H1 (cell line): ENCODE measurements around the gene KLHL14. TPM values are rescaled to one million over a fixed set of nuclear protein-coding genes. Genes with fewer than 3 reads are reported as not detected.
A peak's percentile ranks its signal among the peaks of the same experiment; 100 is the strongest.

Experiments used
- CTCF ChIA-PET: fragments of 300-600 bp; sonication (Branson Sonifier 250); formaldehyde crosslinking; loops from one replicate; lab custom pipeline; 2021; ENCODE audit not compliant: partially characterized antibody; lab: Charles Lee
- POLR2A ChIA-PET: fragments of 300-600 bp; sonication (Branson Sonifier 250); formaldehyde crosslinking; loops from one replicate; lab custom pipeline; 2021; ENCODE audit warnings: inconsistent platforms; ENCODE audit not compliant: partially characterized antibody; lab: Charles Lee
- DNase-seq, 2 experiments: peaks; one replicate each; pipeline versions ENCODE4 v3.0.0 to v3.0.0-alpha.2; 2010 to 2022; ENCODE audit warnings: low spot score in 2 of 2, low read depth in 1 of 2, mixed read lengths in 1 of 2
- FAIRE-seq: peaks from 2 replicates; lab custom pipeline; 2011; peaks lifted over from hg19 to GRCh38; lab: Jason Lieb, UNC
- H2AFZ ChIP-seq: 2 replicates; pipeline ENCODE4 v1.8.1; 2012; ENCODE audit warnings: low read length, inconsistent platforms
- H2AK5ac ChIP-seq: 2 replicates; pipeline ENCODE4 v1.6.1; 2013; ENCODE audit warnings: low read depth, low read length
- H2BK120ac ChIP-seq: replicated peaks from 2 replicates; pipeline ENCODE3; 2013; ENCODE audit warnings: low read depth, low read length, inconsistent platforms
- H2BK12ac ChIP-seq: 2 replicates; pipeline ENCODE4 v1.6.1; 2013; ENCODE audit warnings: low read depth, low read length
- H2BK15ac ChIP-seq: 2 replicates; pipeline ENCODE4 v1.6.1; 2013; ENCODE audit warnings: low read length
- H2BK20ac ChIP-seq: 2 replicates; pipeline ENCODE4 v1.6.1; 2013; ENCODE audit warnings: low read length
- H2BK5ac ChIP-seq: 2 replicates; pipeline ENCODE4 v1.6.1; 2013; ENCODE audit warnings: low read depth, low read length
- H3K14ac ChIP-seq: 2 replicates; pipeline ENCODE4 v1.6.1; 2013; ENCODE audit warnings: inconsistent platforms; ENCODE audit not compliant: insufficient read length
- H3K18ac ChIP-seq: 2 replicates; pipeline ENCODE4 v1.6.1; 2013; ENCODE audit warnings: low read length; ENCODE audit errors: extremely low read depth
- H3K23ac ChIP-seq: 2 replicates; pipeline ENCODE4 v1.6.1; 2013; ENCODE audit warnings: inconsistent platforms; ENCODE audit not compliant: insufficient read length
- H3K23me2 ChIP-seq: 2 replicates; pipeline ENCODE4 v1.6.1; 2013; ENCODE audit warnings: low read depth, low read length
- H3K27ac ChIP-seq: 2 replicates; pipeline ENCODE4 v1.6.1; 2011; ENCODE audit warnings: low read depth, low read length, inconsistent platforms
- H3K27me3 ChIP-seq, 4 experiments: replicated peaks in 1 of 4; 1 replicate in 1 of 4; 2 replicates in 3 of 4; pipeline versions ENCODE4 v1.6.1 to v1.8.1; 2011 to 2013; ENCODE audit warnings: low read length in 3 of 4, mild to moderate bottlenecking in 3 of 4, inconsistent platforms in 2 of 4, mixed read lengths in 2 of 4, moderate library complexity in 1 of 4; ENCODE audit not compliant: control insufficient read depth in 3 of 4, insufficient read depth in 3 of 4; ENCODE audit errors: extremely low read depth in 1 of 4
- H3K36me3 ChIP-seq, 4 experiments: 2 replicates each; pipeline versions ENCODE4 v1.6.1 to v1.8.1; 2011 to 2013; ENCODE audit warnings: mild to moderate bottlenecking in 4 of 4, low read length in 3 of 4, moderate library complexity in 2 of 4, control low read depth in 1 of 4, inconsistent platforms in 1 of 4; ENCODE audit not compliant: insufficient read depth in 4 of 4, control insufficient read depth in 2 of 4
- H3K4ac ChIP-seq: replicated peaks from 2 replicates; pipeline ENCODE3; 2013; ENCODE audit warnings: low read length, low read depth, mixed read lengths, inconsistent platforms; ENCODE audit not compliant: insufficient read length
- H3K4me1 ChIP-seq, 4 experiments: replicated peaks in 1 of 4; 1 replicate in 1 of 4; 2 replicates in 3 of 4; pipeline versions ENCODE4 v1.6.1 to v1.8.1; 2011 to 2013; ENCODE audit warnings: low read length in 3 of 4, inconsistent platforms in 2 of 4, mixed read lengths in 1 of 4; ENCODE audit not compliant: insufficient read depth in 4 of 4, control insufficient read depth in 3 of 4
- H3K4me2 ChIP-seq, 2 experiments: 2 replicates each; pipeline versions ENCODE4 v1.6.1 to v1.8.1; 2011 to 2013; ENCODE audit warnings: low read depth in 2 of 2, low read length in 2 of 2, control low read depth in 1 of 2, inconsistent platforms in 1 of 2, mild to moderate bottlenecking in 1 of 2; ENCODE audit not compliant: insufficient read depth in 1 of 2
- H3K4me3 ChIP-seq, 4 experiments: fragments of 200-600, 300-600 bp in 1 of 4; sonication (generic), shearing (Covaris generic), sonication (Bioruptor Twin) in 1 of 4; 2 replicates each; pipeline versions ENCODE4 v1.5.1 to v1.8.1; 2011 to 2016; ENCODE audit warnings: low read length in 4 of 4, low read depth in 3 of 4, control low read depth in 2 of 4, inconsistent platforms in 2 of 4, mild to moderate bottlenecking in 2 of 4, mixed read lengths in 1 of 4, moderate library complexity in 1 of 4; ENCODE audit not compliant: insufficient read depth in 2 of 4; ENCODE audit errors: extremely low read depth in 1 of 4
- H3K56ac ChIP-seq: replicated peaks from 2 replicates; pipeline ENCODE3; 2013; ENCODE audit warnings: low read depth, mild to moderate bottlenecking, mixed read lengths, low read length, inconsistent platforms; ENCODE audit not compliant: insufficient read length
- H3K79me1 ChIP-seq: 2 replicates; pipeline ENCODE4 v1.6.1; 2013; ENCODE audit warnings: low read depth, low read length, control low read depth
- H3K79me2 ChIP-seq, 2 experiments: 2 replicates each; pipeline versions ENCODE4 v1.6.1 to v1.8.1; 2012 to 2013; ENCODE audit warnings: low read length in 2 of 2, mild to moderate bottlenecking in 2 of 2, inconsistent platforms in 1 of 2; ENCODE audit not compliant: insufficient read depth in 2 of 2, control insufficient read depth in 1 of 2
- H3K9ac ChIP-seq, 4 experiments: replicated peaks in 1 of 4; 1 replicate in 1 of 4; 2 replicates in 3 of 4; pipeline versions ENCODE4 v1.6.1 to v1.8.1; 2011 to 2013; ENCODE audit warnings: low read depth in 3 of 4, low read length in 3 of 4, control low read depth in 2 of 4, mild to moderate bottlenecking in 2 of 4, moderate library complexity in 2 of 4, inconsistent platforms in 1 of 4; ENCODE audit errors: extremely low read depth in 1 of 4
- H3K9me3 ChIP-seq, 2 experiments: 2 replicates each; pipeline versions ENCODE4 v1.6.1 to v1.8.1; 2012 to 2013; ENCODE audit warnings: mild to moderate bottlenecking in 2 of 2, moderate library complexity in 2 of 2, control low read depth in 1 of 2, inconsistent platforms in 1 of 2, low read depth in 1 of 2, low read length in 1 of 2, mixed read lengths in 1 of 2; ENCODE audit not compliant: insufficient read depth in 2 of 2
- H4K20me1 ChIP-seq, 2 experiments: replicated peaks in 1 of 2; 2 replicates each; pipeline versions ENCODE3 to v1.8.1; 2011 to 2013; ENCODE audit warnings: inconsistent platforms in 2 of 2, low read length in 2 of 2, mild to moderate bottlenecking in 1 of 2; ENCODE audit not compliant: insufficient read depth in 2 of 2, control insufficient read depth in 1 of 2
- H4K5ac ChIP-seq: 2 replicates; pipeline ENCODE4 v1.6.1; 2013; ENCODE audit warnings: low read length, low read depth, mixed read lengths, inconsistent platforms; ENCODE audit not compliant: insufficient read length
- H4K8ac ChIP-seq: 2 replicates; pipeline ENCODE4 v1.8.0; 2013; ENCODE audit warnings: mild to moderate bottlenecking, moderate library complexity, low read length, inconsistent platforms; ENCODE audit not compliant: insufficient read depth; ENCODE audit errors: extremely low read depth
- H4K91ac ChIP-seq: replicated peaks from 2 replicates; pipeline ENCODE3; 2013; ENCODE audit warnings: low read length, mixed read lengths, inconsistent platforms; ENCODE audit not compliant: insufficient read length
- ASH2L ChIP-seq: fragments of 200-600, 300-600 bp; sonication (generic); IDR thresholded peaks from one replicate; pipeline ENCODE4 v1.7.1; 2017; ENCODE audit warnings: low read length
- ATF3 ChIP-seq: IDR thresholded peaks from 2 replicates; pipeline ENCODE4 v1.6.1; 2011; ENCODE audit warnings: low read depth, mild to moderate bottlenecking, low read length; ENCODE audit not compliant: insufficient read depth
- BCL11A ChIP-seq, 2 experiments: IDR thresholded peaks; one replicate each; pipeline ENCODE4 v1.6.1; 2011; ENCODE audit warnings: low read depth in 2 of 2, low read length in 2 of 2, mild to moderate bottlenecking in 2 of 2
- CEBPB ChIP-seq: IDR thresholded peaks from 2 replicates; pipeline ENCODE4 v1.6.1; 2012; ENCODE audit warnings: low read depth, low read length
- CTBP2 ChIP-seq: IDR thresholded peaks from 2 replicates; pipeline ENCODE4 v1.7.0; 2011; ENCODE audit warnings: borderline replicate concordance, mild to moderate bottlenecking, moderate library complexity, mixed read lengths, low read length; ENCODE audit not compliant: insufficient read depth, insufficient read length
- EZH2 ChIP-seq: fragments of 200-600 bp; sonication (generic); IDR thresholded peaks from 2 replicates; pipeline ENCODE4 v1.7.1; 2012; ENCODE audit warnings: low read depth, mild to moderate bottlenecking, moderate library complexity, low read length, inconsistent platforms; ENCODE audit not compliant: severe bottlenecking
- GTF2F1 ChIP-seq: IDR thresholded peaks from 2 replicates; pipeline ENCODE4 v1.6.1; 2012; ENCODE audit warnings: low read depth, low read length, improper control_type of control experiment, borderline replicate concordance
- KDM1A ChIP-seq: fragments of 200-600, 300-600 bp; sonication (generic); IDR thresholded peaks from 2 replicates; pipeline ENCODE4 v1.7.1; 2016; ENCODE audit warnings: mild to moderate bottlenecking, low read length, borderline replicate concordance
- PHF8 ChIP-seq: fragments of 200-600 bp; sonication (generic); conservative IDR thresholded peaks from 2 replicates; pipeline ENCODE4 v1.7.1; 2012; ENCODE audit warnings: low read depth, mild to moderate bottlenecking, inconsistent platforms, low read length, moderate library complexity
- POU5F1 ChIP-seq: IDR thresholded peaks from 2 replicates; pipeline ENCODE4 v1.6.1; 2011; ENCODE audit warnings: low read depth, mild to moderate bottlenecking, low read length, moderate library complexity
- SRF ChIP-seq: IDR thresholded peaks from 2 replicates; pipeline ENCODE4 v1.6.1; 2011; ENCODE audit warnings: mild to moderate bottlenecking, low read depth, low read length, moderate library complexity
- WGBS, 2 experiments: shearing (Covaris generic) in 1 of 2; methylation state at CpG; one replicate each; pipeline versions ENCODE4 v1.1.6 to v1.1.7; 2013 to 2015; ENCODE audit warnings: low lambda C conversion rate in 2 of 2, mixed read lengths in 2 of 2, inconsistent platforms in 1 of 2, low coverage in 1 of 2, missing lambda C conversion rate in 1 of 2; ENCODE audit not compliant: insufficient replicate concordance in 2 of 2, insufficient coverage in 1 of 2, insufficient read length in 1 of 2; ENCODE audit errors: extremely low coverage in 1 of 2, missing lambda C conversion rate in 1 of 2; 5-methylcytosine and 5-hydroxymethylcytosine counted together
- polyA plus RNA-seq, 7 experiments: library from polyadenylated mRNA; depleted of rRNA in 3 of 7; stranded (reverse) in 5 of 7; unstranded in 2 of 7; fragments of >200 nt in 5 of 7; fragments of 200-250 nt in 2 of 7; gene quantifications; 1 replicate in 5 of 7; 2 replicates in 1 of 7; 4 replicates in 1 of 7; pipeline versions ENCODE4 v1.2.1 to v1.2.3, GENCODE V29; 2011 to 2013; ENCODE audit warnings: missing spikeins in 2 of 7, mixed read lengths in 2 of 7
- total RNA-seq: library from RNA; stranded (reverse); fragmentation: NEBNext Ultra II Directional; extraction: Animal tissue kit (Norgen Biotek cat#: 25700); gene quantifications from 2 replicates; pipeline ENCODE4 v1.2.1, GENCODE V29; 2021

Gene KLHL14
- total and polyA plus RNA-seq, 2 of the 8 experiments (the other 6 are each of a cell fraction or from before 2014, with no cell fraction given), result 1.1 to 1.2 TPM

DNA sequence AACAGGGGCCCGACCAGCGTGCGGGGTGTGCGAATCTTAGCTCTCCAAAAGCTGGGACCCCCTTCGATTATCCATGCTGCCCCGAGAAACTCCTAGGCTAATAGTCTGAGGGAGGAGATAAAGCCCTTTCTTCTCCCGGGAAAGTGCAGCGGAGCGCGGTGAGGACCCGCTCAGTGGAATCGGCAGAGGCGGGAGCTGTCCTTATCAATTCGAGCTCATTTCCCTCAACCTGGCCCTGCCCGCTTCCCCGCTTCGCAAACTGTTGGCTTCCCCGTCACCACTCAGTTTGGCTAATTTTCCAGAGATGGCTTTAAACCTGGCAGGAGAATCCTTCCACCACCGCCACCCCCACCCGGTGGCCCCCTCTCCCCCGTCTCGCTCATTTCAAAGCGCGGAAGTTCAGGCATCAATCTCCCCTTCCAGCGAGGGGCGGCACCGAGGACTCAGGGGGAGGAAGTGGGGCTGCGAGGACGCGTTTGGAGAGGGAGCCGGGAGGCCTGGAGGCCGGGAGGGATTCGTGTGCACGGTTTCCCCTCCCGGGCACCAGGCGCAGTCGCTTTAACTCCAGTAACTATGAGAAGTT is 1.6 kb downstream of the KLHL14 start:
- Histone ChIP-seq H3K4me1 (peaks cover 7 to 23% (median 15%) of the 10 kb centered on the region in 4 experiments), H4K20me1 (peaks cover 0 to 2% of the 10 kb centered on the region in 2 experiments), H3K4me2 (peak overlapping the region; percentile 84 to 100), H3K36me3 (no peaks in the 10 kb centered on the region), H3K18ac (peak overlapping the region; percentile 4; the same call in 1 of the 2 replicates), H3K79me2 (no peaks in the 10 kb centered on the region), H3K23ac (no peak overlapping the region), H3K27me3 (peaks cover 10 to 49% (median 40%) of the 10 kb centered on the region in 4 experiments), H2BK5ac (no peak overlapping the region), H3K4me3 (peak overlapping the region; percentile 44 to 90 (median 68)), H3K14ac (no peak overlapping the region), H2AFZ (peak overlapping the region; percentile 73; the same call in 1 of the 2 replicates), H3K4ac (peak overlapping the region; percentile 21), H2BK20ac (no peak overlapping the region), H3K79me1 (no peaks in the 10 kb centered on the region), H3K27ac (no peak overlapping the region), H3K9me3 (no peaks in the 10 kb centered on the region), H2BK12ac (no peak overlapping the region; the same call in 1 of the 2 replicates), H4K8ac (no peak overlapping the region), H2BK15ac (no peak overlapping the region), H2AK5ac (no peak overlapping the region), H3K56ac (no peak overlapping the region), H3K9ac (no peak overlapping the region; a peak in 3 of 7 replicates), H4K5ac (no peak overlapping the region), H4K91ac (no peak overlapping the region), H2BK120ac (no peak overlapping the region), H3K23me2 (peaks cover 20% of the 10 kb centered on the region)
- CTCF ChIA-PET, result interaction anchor here (1.1 to 3.8 kb wide), 5 partner anchors 17 to 123 kb away, joined by 3 to 15 read pairs (median 5); no protein-coding TSS in a partner anchor
- DNase-seq, result peak in 1 of 2 experiments; percentile 68
- FAIRE-seq, result no peak
- WGBS, 2 experiments, result 2% methylated on average over 22 of the region's 37 CpGs; no CpG with 5 or more reads in 1 of the 2 experiments
- POLR2A ChIA-PET, result interaction anchor here (1.3 to 1.6 kb wide), 3 partner anchors 11 to 24 kb away, joined by 3 to 5 read pairs (median 4); no protein-coding TSS in a partner anchor
- TF ChIP-seq GTF2F1 (no peak), ATF3 (no peak), EZH2 (no peak), SRF (no peak), KDM1A (no peak; the same call in 1 of the 2 replicates), PHF8 (no peak; the same call in 1 of the 2 replicates), BCL11A (IDR thresholded peaks at IDR 0.05; ENCODE audit: low read depth in 2 of 2, low read length in 2 of 2) (no peak), CTBP2 (peak; percentile 76), POU5F1 (no peak), CEBPB (no peak), ASH2L (peak; percentile 69)
